Fibroblast of lung (primary cell): ENCODE data around the gene SMARCA4.

Source experiments
- CTCF ChIP-seq, 2 donors: IDR thresholded peaks in 1 of 2; conservative IDR thresholded peaks in 1 of 2; 1 replicate in 1 of 2; 2 replicates in 1 of 2; pipeline ENCODE4 v1.5.1; 2011 to 2012; ENCODE audit warnings: low read length in 2 of 2, control low read depth in 1 of 2, inconsistent platforms in 1 of 2, low read depth in 1 of 2, mild to moderate bottlenecking in 1 of 2
- EZH2 ChIP-seq: IDR thresholded peaks from 2 replicates; pipeline ENCODE4 v1.5.1; 2012; ENCODE audit warnings: low read length, control low read depth, mild to moderate bottlenecking; ENCODE audit errors: missing control alignments

GRCh38 chr19:11025006-11025405 lies 64.2 kb downstream of the SMARCA4 start:
- TF ChIP-seq CTCF (conservative IDR thresholded peaks at IDR 0.05 in 1 of 2, IDR thresholded peaks at IDR 0.05 in 1 of 2; ENCODE audit: low read depth in 1 of 2, low read length in 2 of 2) (no peak), EZH2 (no peak)
